B cell (primary cell): Measurements from ENCODE around the gene FAIM. TPM values are rescaled to one million over a fixed set of nuclear protein-coding genes. Genes with fewer than 3 reads are reported as not detected.

ENCODE experiments used
- ATAC-seq: fragments of 200-7000 bp; cut with Tn5 transposase; one replicate; pipeline ENCODE4 v1.10.0; 2021; ENCODE audit warnings: low read depth, mild to moderate bottlenecking, moderate number of reproducible peaks, moderate library complexity
- CTCF ChIA-PET: fragments of 350-600 bp; sonication (Branson Sonifier 250); formaldehyde crosslinking; loops from one replicate; lab custom pipeline; 2021; ENCODE audit warnings: antibody characterized with exemption, inconsistent platforms; lab: Charles Lee
- POLR2A ChIA-PET: fragments of 350-600 bp; sonication (Branson Sonifier 250); formaldehyde crosslinking; loops from one replicate; lab custom pipeline; 2021; ENCODE audit warnings: antibody characterized with exemption; lab: Charles Lee
- DNase-seq: peaks from one replicate; pipeline ENCODE4 v3.0.0; 2013
- H2AFZ ChIP-seq: 2 replicates; pipeline ENCODE4 v1.6.1; 2012; ENCODE audit warnings: mild to moderate bottlenecking, low read depth, low read length; ENCODE audit not compliant: insufficient read depth, poor library complexity, severe bottlenecking
- H3K27ac ChIP-seq, 2 donors: 1 replicate in 1 of 2; 2 replicates in 1 of 2; pipeline ENCODE4 v1.5.1; 2012 to 2013; ENCODE audit warnings: low read length in 2 of 2, mild to moderate bottlenecking in 2 of 2, moderate library complexity in 1 of 2
- H3K27me3 ChIP-seq, 4 experiments: fragments of 200-600 bp in 1 of 4; sonication (generic) in 1 of 4; replicated peaks in 1 of 4; 1 replicate in 2 of 4; 2 replicates in 2 of 4; pipeline versions ENCODE4 v1.6.1 to v1.7.0; 2013 to 2016; ENCODE audit warnings: low read length in 3 of 4, mild to moderate bottlenecking in 2 of 4, mixed read lengths in 1 of 4, moderate library complexity in 1 of 4; ENCODE audit not compliant: insufficient read depth in 4 of 4, control insufficient read depth in 3 of 4; ENCODE audit errors: control extremely low read depth in 1 of 4
- H3K36me3 ChIP-seq, 2 experiments: replicated peaks in 1 of 2; 1 replicate in 1 of 2; 2 replicates in 1 of 2; pipeline versions ENCODE4 v1.6.1 to v1.7.1; 2013; ENCODE audit warnings: low read length in 1 of 2; ENCODE audit not compliant: insufficient read depth in 2 of 2, control insufficient read depth in 1 of 2; ENCODE audit errors: control extremely low read depth in 1 of 2, extremely low read depth in 1 of 2
- H3K4me1 ChIP-seq, 2 donors: fragments of 200-600 bp in 1 of 2; sonication (generic) in 1 of 2; 1 replicate in 1 of 2; 2 replicates in 1 of 2; pipeline versions ENCODE4 v1.5.1 to v1.6.1; 2013 to 2017; ENCODE audit warnings: low read length in 2 of 2; ENCODE audit not compliant: control insufficient read depth in 2 of 2, insufficient read depth in 2 of 2
- H3K4me2 ChIP-seq: replicated peaks from 2 replicates; pipeline ENCODE3; 2012; ENCODE audit warnings: mild to moderate bottlenecking, low read depth, low read length; ENCODE audit not compliant: poor library complexity, severe bottlenecking
- H3K4me3 ChIP-seq, 5 experiments: fragments of 200-600 bp in 1 of 5; sonication (generic) in 1 of 5; 1 replicate in 3 of 5; 2 replicates in 2 of 5; pipeline versions ENCODE4 v1.5.1 to v1.7.0; 2011 to 2016; ENCODE audit warnings: low read length in 4 of 5, mild to moderate bottlenecking in 4 of 5, low read depth in 2 of 5, control low read depth in 1 of 5, moderate library complexity in 1 of 5; ENCODE audit not compliant: insufficient read depth in 1 of 5; ENCODE audit errors: control extremely low read depth in 1 of 5, extremely low read depth in 1 of 5
- H3K79me2 ChIP-seq: fragments of 200-600 bp; sonication (generic); one replicate; pipeline ENCODE4 v1.6.0; 2016; ENCODE audit warnings: low read length; ENCODE audit not compliant: control insufficient read depth, insufficient read depth
- H3K9ac ChIP-seq: fragments of 200-600 bp; sonication (generic); 2 replicates; pipeline ENCODE4 v1.6.1; 2017; ENCODE audit warnings: mild to moderate bottlenecking, low read length, moderate library complexity
- H3K9me3 ChIP-seq, 3 donors: one replicate each; pipeline versions ENCODE4 v1.6.1 to v1.7.1; 2013; ENCODE audit warnings: low read length in 2 of 3; ENCODE audit not compliant: control insufficient read depth in 2 of 3, insufficient read depth in 1 of 3; ENCODE audit errors: control extremely low read depth in 1 of 3
- H4K20me1 ChIP-seq: 2 replicates; pipeline ENCODE4 v1.6.0; 2012; ENCODE audit warnings: mild to moderate bottlenecking, low read length; ENCODE audit not compliant: insufficient read depth, control insufficient read depth, poor library complexity, severe bottlenecking
- H3K27ac Mint-ChIP-seq: one replicate; pipeline ENCODE4 v1.8.0; 2021; ENCODE audit warnings: mixed read lengths
- H3K27me3 Mint-ChIP-seq: one replicate; pipeline ENCODE4 v1.8.0; 2021; ENCODE audit warnings: mixed read lengths
- H3K4me1 Mint-ChIP-seq: one replicate; pipeline ENCODE4 v1.8.0; 2021; ENCODE audit warnings: mixed read lengths
- H3K4me3 Mint-ChIP-seq: one replicate; pipeline ENCODE4 v1.8.0; 2021; ENCODE audit warnings: mixed read lengths
- H3K9me3 Mint-ChIP-seq: one replicate; pipeline ENCODE4 v1.8.0; 2022; ENCODE audit warnings: mixed read lengths; ENCODE audit not compliant: insufficient read depth
- EZH2 ChIP-seq: IDR thresholded peaks from 2 replicates; pipeline ENCODE4 v1.6.1; 2012; ENCODE audit warnings: borderline replicate concordance, low read depth, mild to moderate bottlenecking, moderate library complexity, low read length; ENCODE audit not compliant: insufficient read depth, poor library complexity, severe bottlenecking
- WGBS: methylation state at CpG from one replicate; pipeline ENCODE4 v1.1.5; 2013; ENCODE audit warnings: missing lambda C conversion rate; ENCODE audit not compliant: insufficient coverage; 5-methylcytosine and 5-hydroxymethylcytosine counted together
- intact Hi-C: fragments of 100-400 bp; cut with micrococcal nuclease; formaldehyde crosslinking; loops from one replicate; pipeline ENCODE4 v1.10.0; 2022
- polyA plus RNA-seq: library from polyadenylated mRNA; depleted of rRNA; stranded (reverse); fragments of >200 nt; gene quantifications from 2 replicates; pipeline ENCODE4 v1.2.3, GENCODE V29; 2012
- total RNA-seq, 2 donors: library from RNA; stranded (reverse); fragments of 120-200 nt in 1 of 2; gene quantifications; 1 replicate in 1 of 2; 2 replicates in 1 of 2; pipeline versions ENCODE4 v1.2.3 to v1.2.4, GENCODE V29; 2013 to 2022
- TF ChIP-seq, protein P1 (sequence below): fragments of 200-600 bp; IDR thresholded peaks from one replicate; pipeline ENCODE4 v1.8.0; 2022; ENCODE audit warnings: antibody characterized with exemption, mild to moderate bottlenecking

The FAIM gene
- total and polyA plus RNA-seq, 2 donors (not counting 1 experiment from before 2014, with no cell fraction given) = 2.3 to 16.3 TPM

DNA sequence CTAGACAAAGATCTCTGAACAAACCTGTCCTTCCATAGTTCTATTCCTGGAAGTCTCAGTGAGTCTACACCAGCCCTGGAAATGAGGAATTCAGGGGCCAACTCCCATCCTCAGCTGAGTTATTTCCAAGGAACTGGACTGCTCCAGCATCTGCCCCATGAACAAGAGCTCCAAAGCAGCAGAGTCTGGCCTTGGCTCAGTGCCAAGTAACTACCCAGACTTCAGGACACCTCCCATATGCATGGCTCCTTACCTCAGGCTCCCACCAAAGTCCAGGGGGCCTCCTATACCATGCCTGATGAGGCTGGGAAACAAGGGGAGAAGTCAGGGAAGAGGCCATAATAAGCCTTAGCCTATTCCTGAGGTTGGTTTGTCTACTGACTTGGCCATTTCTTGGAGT, 45.0 kb downstream of the FAIM start:
- no peak overlapping the region for H3K4me3 Mint-ChIP-seq

DNA sequence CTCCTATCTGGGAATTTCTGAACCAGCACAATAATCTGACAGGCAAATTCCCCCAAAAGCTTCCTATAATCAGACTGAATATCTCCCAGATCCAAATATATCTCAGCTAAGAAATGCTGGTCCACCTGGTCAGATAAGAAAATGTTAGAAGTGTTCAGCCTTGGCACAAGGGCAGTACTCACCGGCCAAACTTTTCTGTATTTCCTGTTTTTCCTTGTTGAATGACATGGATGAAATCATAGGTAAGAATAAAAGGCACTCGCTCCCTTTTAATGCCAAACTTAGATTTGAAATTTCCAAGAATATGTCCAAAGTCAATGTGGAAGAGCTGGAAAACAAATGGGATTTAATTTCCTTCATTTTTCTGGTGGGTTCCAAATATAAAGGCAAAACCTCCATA, 48.9 kb downstream of the FAIM start:
- Histone ChIP-seq H3K4me2 (no peak overlapping the region), H3K4me1 (no peaks in the 10 kb centered on the region), H3K36me3 (peaks cover 0 to 14% of the 10 kb centered on the region in 2 experiments), H3K79me2 (no peaks in the 10 kb centered on the region), H3K9me3 (no peaks in the 10 kb centered on the region), H3K4me3 (no peak overlapping the region), H4K20me1 (no peaks in the 10 kb centered on the region), H2AFZ (no peak overlapping the region), H3K27ac (no peak overlapping the region), H3K27me3 (no peaks in the 10 kb centered on the region), H3K9ac (no peak overlapping the region)
- ChIA-PET CTCF (no interaction called here), POLR2A (no interaction called here)
- Mint-ChIP-seq H3K4me3 (no peak overlapping the region), H3K27ac (no peak overlapping the region), H3K4me1 (no peaks in the 10 kb centered on the region), H3K9me3 (no peaks in the 10 kb centered on the region), H3K27me3 (no peaks in the 10 kb centered on the region)
- WGBS = 100% methylated on average over 1 of the region's 2 CpGs
- no peak for TF ChIP-seq EZH2
- no peak for ATAC-seq
- intact Hi-C loops = no loop called here
- no peak for DNase-seq

More for the DNA sequence above, 45.0 kb downstream of the FAIM start:
- Histone ChIP-seq H2AFZ (no peak overlapping the region), H3K4me1 (no peaks in the 10 kb centered on the region), H3K36me3 (peaks cover 3 to 24% of the 10 kb centered on the region in 2 experiments), H3K4me2 (no peak overlapping the region), H3K27ac (no peak overlapping the region), H4K20me1 (no peaks in the 10 kb centered on the region), H3K79me2 (no peaks in the 10 kb centered on the region), H3K9me3 (peaks cover 0 to 11% (median 0%) of the 10 kb centered on the region in 3 donors), H3K4me3 (no peak overlapping the region), H3K27me3 (no peaks in the 10 kb centered on the region), H3K9ac (no peak overlapping the region)
- ATAC-seq (no peak), DNase-seq (peak; percentile 3)
- intact Hi-C loops = no loop called here
- TF ChIP-seq, protein P1, sequence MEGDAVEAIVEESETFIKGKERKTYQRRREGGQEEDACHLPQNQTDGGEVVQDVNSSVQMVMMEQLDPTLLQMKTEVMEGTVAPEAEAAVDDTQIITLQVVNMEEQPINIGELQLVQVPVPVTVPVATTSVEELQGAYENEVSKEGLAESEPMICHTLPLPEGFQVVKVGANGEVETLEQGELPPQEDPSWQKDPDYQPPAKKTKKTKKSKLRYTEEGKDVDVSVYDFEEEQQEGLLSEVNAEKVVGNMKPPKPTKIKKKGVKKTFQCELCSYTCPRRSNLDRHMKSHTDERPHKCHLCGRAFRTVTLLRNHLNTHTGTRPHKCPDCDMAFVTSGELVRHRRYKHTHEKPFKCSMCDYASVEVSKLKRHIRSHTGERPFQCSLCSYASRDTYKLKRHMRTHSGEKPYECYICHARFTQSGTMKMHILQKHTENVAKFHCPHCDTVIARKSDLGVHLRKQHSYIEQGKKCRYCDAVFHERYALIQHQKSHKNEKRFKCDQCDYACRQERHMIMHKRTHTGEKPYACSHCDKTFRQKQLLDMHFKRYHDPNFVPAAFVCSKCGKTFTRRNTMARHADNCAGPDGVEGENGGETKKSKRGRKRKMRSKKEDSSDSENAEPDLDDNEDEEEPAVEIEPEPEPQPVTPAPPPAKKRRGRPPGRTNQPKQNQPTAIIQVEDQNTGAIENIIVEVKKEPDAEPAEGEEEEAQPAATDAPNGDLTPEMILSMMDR = no peak
- no peak for TF ChIP-seq EZH2
- Mint-ChIP-seq H3K27ac (no peak overlapping the region), H3K4me1 (no peaks in the 10 kb centered on the region), H3K27me3 (no peaks in the 10 kb centered on the region), H3K9me3 (peaks cover 5% of the 10 kb centered on the region)
- POLR2A ChIA-PET = no interaction called here
- CTCF ChIA-PET = no interaction called here
